Heart right ventricle (tissue), 16 donors: ENCODE results near the gene NEDD9. TPM values are rescaled to one million over a fixed set of nuclear protein-coding genes. Genes with fewer than 3 reads are reported as not detected.

Source experiments
- ATAC-seq, 8 donors: fragments of 200-7000 bp; cut with Tn5 transposase; one replicate each; pipeline ENCODE4 v1.9.1; 2020; ENCODE audit warnings: mild to moderate bottlenecking in 8 of 8, moderate library complexity in 8 of 8, moderate number of reproducible peaks in 1 of 8
- DNase-seq, 2 donors: peaks; one replicate each; pipeline ENCODE4 v3.0.0-alpha.2; 2020
- H3K27ac ChIP-seq, 10 donors: fragments of 200-600 bp; sonication (generic) in 2 of 10; one replicate each; pipeline versions ENCODE4 v1.5.0 to v1.8.0; 2020 to 2022; ENCODE audit warnings: mild to moderate bottlenecking in 3 of 10
- H3K27me3 ChIP-seq, 7 donors: fragments of 200-600 bp; one replicate each; pipeline ENCODE4 v1.8.0; 2021 to 2022; ENCODE audit warnings: mild to moderate bottlenecking in 2 of 7
- H3K36me3 ChIP-seq, 9 donors: fragments of 200-600 bp; sonication (generic) in 1 of 9; one replicate each; pipeline versions ENCODE4 v1.5.0 to v1.8.0; 2020 to 2022; ENCODE audit warnings: mild to moderate bottlenecking in 2 of 9
- H3K4me1 ChIP-seq, 9 donors: fragments of 200-600 bp; sonication (generic) in 1 of 9; one replicate each; pipeline versions ENCODE4 v1.5.0 to v1.8.0; 2020 to 2022; ENCODE audit warnings: mild to moderate bottlenecking in 4 of 9
- H3K4me3 ChIP-seq, 10 donors: fragments of 200-600 bp; sonication (generic) in 2 of 10; one replicate each; pipeline versions ENCODE4 v1.5.0 to v1.8.0; 2020 to 2022; ENCODE audit warnings: mild to moderate bottlenecking in 7 of 10, moderate library complexity in 2 of 10
- H3K9me3 ChIP-seq, 11 donors: fragments of 200-600 bp in 10 of 11; sonication (generic) in 2 of 11; one replicate each; pipeline versions ENCODE4 v1.5.0 to v1.8.0; 2013 to 2022; ENCODE audit warnings: mild to moderate bottlenecking in 2 of 11, control low read depth in 1 of 11, moderate library complexity in 1 of 11
- WGBS, 2 donors: extraction: QIAGEN DNeasy Blood & Tissue Kit; methylation state at CpG; one replicate each; pipeline ENCODE4 v1.1.7; 2013; ENCODE audit warnings: inconsistent platforms in 1 of 2; 5-methylcytosine and 5-hydroxymethylcytosine counted together
- intact Hi-C, 10 donors: fragments of 100-400 bp; cut with DNase I; formaldehyde crosslinking; loops; one replicate each; pipeline versions ENCODE4 v1.11.1 to v1.14.2; 2022
- polyA plus RNA-seq, 2 donors: library from polyadenylated mRNA; stranded (reverse); fragments of 200-250 nt; gene quantifications; one replicate each; pipeline ENCODE4 v1.2.3, GENCODE V29; 2013
- total RNA-seq, 10 donors: library from RNA; stranded (reverse); fragmentation: NEBNext Ultra II Directional in 3 of 10; extraction: Animal tissue kit (Norgen Biotek cat#: 25700) in 3 of 10; gene quantifications; one replicate each; pipeline versions ENCODE4 v1.2.1 to v1.2.4, GENCODE V29; 2021 to 2023
- TF ChIP-seq, protein P1 (sequence below), 9 donors: fragments of 200-600 bp; sonication (generic) in 2 of 9; IDR thresholded peaks; one replicate each; pipeline versions ENCODE4 v1.5.0 to v1.8.0; 2021 to 2022; ENCODE audit warnings: antibody characterized with exemption in 9 of 9, mild to moderate bottlenecking in 5 of 9, moderate library complexity in 1 of 9
- donor health status: Arrhythmogenic right ventricular cardiomyopathy.
- donor health status: ischemic (EF 13 %, LVEDD 7.1; RV severe dilation, severe dysfunction).
- donor health status: healthy with polysubstance abuse.
- donor health status: DM: no; HTN: yes; CAD: no.
- donor health status: DM: no; HTN: no; CAD: no.
- donor health status: ischemic (EF 25% LVEDD 6.9; RV normal size, moderate dysfunction).
- donor health status: ischemic (EF 25% LVEDD 5.7; RV mildly dilated, moderate dysfunction).
- donor health status: healthy.
- donor health status: DM: yes; HTN: yes; CAD: no.
- donor health status: Ischemic cardiomyopathy.
- donor health status: ischemic (EF 35%, LVEDD 5.7; RV mildly dilated, moderate dysfunction).
- donor health status: nonischemic (EF 11% LVEDD 7.7; RV severe dilation, severe dysfunction).
- donor health status: DM: yes; HTN: yes; CAD: no.
- donor health status: PGD.
- donor health status: ischemic (EF 29% LVEDD 5.4; RV normal size, mild dysfunction).
- donor health status: nonischemic (EF 23%, LVEDD 6.1; RV moderate dilation, normal function).

NEDD9 gene
- total and polyA plus RNA-seq, 12 donors, result 10.8 to 34.2 (median 23.3) TPM

DNA sequence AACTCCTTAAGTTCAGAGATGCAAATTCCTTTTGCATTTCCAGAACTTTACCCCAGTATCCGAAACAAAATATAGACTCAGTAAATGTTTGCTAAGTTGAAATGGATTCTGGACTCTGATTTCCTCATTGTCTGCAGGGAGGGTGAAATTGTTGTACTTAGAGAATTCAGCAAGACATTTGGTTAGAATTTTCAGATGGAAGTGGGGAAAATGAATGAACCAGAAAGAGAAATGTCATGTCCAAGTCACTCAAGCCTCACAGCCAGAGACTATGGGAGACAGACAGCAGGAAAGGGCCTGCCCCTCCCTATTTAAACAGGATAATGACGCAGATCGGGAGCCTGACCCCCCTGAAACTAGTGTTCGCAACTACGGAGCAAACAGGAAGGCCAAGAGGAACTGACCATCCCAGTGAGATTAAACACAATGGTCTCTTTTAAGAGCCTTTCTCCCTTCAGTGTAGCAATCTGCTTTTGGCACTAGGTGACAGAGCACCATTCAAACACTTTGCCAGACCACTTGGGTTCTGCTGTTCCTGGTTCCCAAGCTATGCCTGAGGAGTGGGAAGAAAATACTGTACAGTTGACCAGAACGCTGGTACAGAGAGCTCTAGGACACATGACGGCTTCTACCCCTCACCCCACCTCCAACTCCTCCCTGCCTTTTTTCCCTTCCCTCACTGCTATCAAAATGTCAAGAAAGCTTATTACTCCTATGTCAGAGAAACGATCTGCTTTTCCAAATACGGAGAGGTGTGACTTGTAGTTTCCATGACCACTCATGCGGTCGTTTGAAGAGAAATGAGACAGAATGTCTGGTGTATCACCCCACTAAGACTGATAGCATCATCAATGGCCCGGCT, 13.7 kb downstream of the NEDD9 start:
- intact Hi-C loops, result loop anchor here in 1 of 10 donors (10.0 kb wide), 1 partner anchor 146 kb away; no protein-coding TSS in a partner anchor

DNA sequence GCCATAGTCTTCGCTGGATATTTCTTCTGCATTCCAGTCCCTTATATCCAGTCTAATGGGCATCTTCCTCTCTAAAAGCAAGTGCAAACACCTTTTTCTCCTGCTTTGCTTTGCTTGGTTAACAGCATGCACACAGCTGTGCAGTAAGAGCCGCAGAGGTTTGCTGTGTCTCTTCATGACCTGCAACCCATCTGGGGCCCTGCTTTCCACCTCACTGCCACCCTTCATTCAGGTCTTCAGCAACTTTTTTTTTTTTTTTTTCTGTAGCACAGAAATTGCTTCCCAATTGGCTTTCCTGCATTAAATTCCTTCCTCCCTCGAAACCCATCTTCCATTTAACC, 14.4 kb downstream of the NEDD9 start:
- WGBS, 2 donors, result 84 to 85% methylated on average over 3 of the region's 3 CpGs
- peak overlapping the region in 1 of 10 donors; percentile 15 for H3K4me3 ChIP-seq
- TF ChIP-seq, protein P1, sequence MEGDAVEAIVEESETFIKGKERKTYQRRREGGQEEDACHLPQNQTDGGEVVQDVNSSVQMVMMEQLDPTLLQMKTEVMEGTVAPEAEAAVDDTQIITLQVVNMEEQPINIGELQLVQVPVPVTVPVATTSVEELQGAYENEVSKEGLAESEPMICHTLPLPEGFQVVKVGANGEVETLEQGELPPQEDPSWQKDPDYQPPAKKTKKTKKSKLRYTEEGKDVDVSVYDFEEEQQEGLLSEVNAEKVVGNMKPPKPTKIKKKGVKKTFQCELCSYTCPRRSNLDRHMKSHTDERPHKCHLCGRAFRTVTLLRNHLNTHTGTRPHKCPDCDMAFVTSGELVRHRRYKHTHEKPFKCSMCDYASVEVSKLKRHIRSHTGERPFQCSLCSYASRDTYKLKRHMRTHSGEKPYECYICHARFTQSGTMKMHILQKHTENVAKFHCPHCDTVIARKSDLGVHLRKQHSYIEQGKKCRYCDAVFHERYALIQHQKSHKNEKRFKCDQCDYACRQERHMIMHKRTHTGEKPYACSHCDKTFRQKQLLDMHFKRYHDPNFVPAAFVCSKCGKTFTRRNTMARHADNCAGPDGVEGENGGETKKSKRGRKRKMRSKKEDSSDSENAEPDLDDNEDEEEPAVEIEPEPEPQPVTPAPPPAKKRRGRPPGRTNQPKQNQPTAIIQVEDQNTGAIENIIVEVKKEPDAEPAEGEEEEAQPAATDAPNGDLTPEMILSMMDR (IDR thresholded peaks at IDR 0.05), result no peak

More for the DNA sequence above, 13.7 kb downstream of the NEDD9 start:
- H3K27me3 ChIP-seq, result no peaks in the 10 kb centered on the region
- DNase-seq (peak; percentile 40 to 90), ATAC-seq (peak; percentile 80 to 89 (median 86))
- peak overlapping the region in 4 of 10 donors; percentile 2 to 15 (median 4) for H3K4me3 ChIP-seq
- H3K36me3 ChIP-seq, result peaks cover 0 to 21% (median 0%) of the 10 kb centered on the region in 9 donors
- peaks cover 31 to 100% (median 98%) of the 10 kb centered on the region in 9 donors for H3K4me1 ChIP-seq
- TF ChIP-seq, protein P1 (IDR thresholded peaks at IDR 0.05), result peak in 2 of 9 donors; percentile 16 to 25
- H3K9me3 ChIP-seq, result no peaks in the 10 kb centered on the region
- peak overlapping the region; percentile 61 to 90 (median 86) for H3K27ac ChIP-seq
- 24 to 25% methylated on average over 12 of the region's 12 CpGs for WGBS, 2 donors

DNA sequence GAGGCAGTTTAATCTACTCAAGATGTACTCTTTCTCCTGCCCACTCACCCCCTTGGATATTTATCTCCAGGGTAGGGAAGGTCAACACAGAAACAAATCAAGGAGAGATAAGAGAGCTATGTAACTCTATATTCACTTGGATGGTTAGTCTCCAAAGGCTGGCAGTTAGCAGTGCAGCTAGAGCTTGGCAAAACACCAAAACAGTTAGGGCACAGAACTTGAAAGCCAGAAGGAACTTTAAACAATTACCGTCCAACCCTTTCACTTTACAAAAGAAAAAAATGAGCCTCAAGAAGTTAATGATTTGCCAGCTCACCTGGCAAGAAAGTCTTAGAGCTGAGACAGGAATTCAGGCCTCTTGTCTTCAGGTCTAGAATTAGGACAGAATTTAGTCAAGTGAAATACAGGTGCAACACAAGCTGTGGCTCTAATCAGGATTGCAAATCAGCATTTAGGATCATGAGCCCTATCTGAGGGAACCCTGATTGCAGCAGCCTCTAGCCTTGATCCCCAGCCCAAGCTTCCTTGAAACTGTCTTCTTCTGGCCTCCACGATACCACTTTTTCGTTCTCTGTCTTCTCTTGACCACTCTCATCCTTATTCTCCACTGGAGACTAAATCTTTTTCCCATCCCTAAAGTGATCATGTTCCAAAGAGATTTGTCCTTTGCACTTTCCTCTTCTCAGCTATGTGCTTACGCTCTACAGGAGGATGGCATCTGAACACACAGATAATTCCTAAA, 14.9 kb downstream of the NEDD9 start:
- H3K4me1 ChIP-seq, result peaks cover 35 to 100% (median 98%) of the 10 kb centered on the region in 9 donors
- H3K9me3 ChIP-seq, result no peaks in the 10 kb centered on the region
- TF ChIP-seq, protein P1 (IDR thresholded peaks at IDR 0.05), result no peak
- peak overlapping the region; percentile 61 to 90 (median 86) for H3K27ac ChIP-seq
- peaks cover 0 to 31% (median 0%) of the 10 kb centered on the region in 9 donors for H3K36me3 ChIP-seq
- no peaks in the 10 kb centered on the region for H3K27me3 ChIP-seq
- ATAC-seq (no peak), DNase-seq (no peak)
- intact Hi-C loops, result loop anchor here in 1 of 10 donors (10.0 kb wide), 1 partner anchor 147 kb away; no protein-coding TSS in a partner anchor
- WGBS, 2 donors, result 61 to 70% methylated on average over 4 of the region's 4 CpGs
- peak overlapping the region in 1 of 10 donors; percentile 15 for H3K4me3 ChIP-seq

More for the DNA sequence above, 14.4 kb downstream of the NEDD9 start:
- Histone ChIP-seq H3K9me3 (no peaks in the 10 kb centered on the region), H3K27me3 (no peaks in the 10 kb centered on the region), H3K4me1 (peaks cover 34 to 100% (median 98%) of the 10 kb centered on the region in 9 donors), H3K27ac (peak overlapping the region; percentile 61 to 90 (median 86)), H3K36me3 (peaks cover 0 to 26% (median 0%) of the 10 kb centered on the region in 9 donors)
- no peak for DNase-seq
- intact Hi-C loops, result loop anchor here in 1 of 10 donors (10.0 kb wide), 1 partner anchor 147 kb away; no protein-coding TSS in a partner anchor
- ATAC-seq, result no peak

DNA sequence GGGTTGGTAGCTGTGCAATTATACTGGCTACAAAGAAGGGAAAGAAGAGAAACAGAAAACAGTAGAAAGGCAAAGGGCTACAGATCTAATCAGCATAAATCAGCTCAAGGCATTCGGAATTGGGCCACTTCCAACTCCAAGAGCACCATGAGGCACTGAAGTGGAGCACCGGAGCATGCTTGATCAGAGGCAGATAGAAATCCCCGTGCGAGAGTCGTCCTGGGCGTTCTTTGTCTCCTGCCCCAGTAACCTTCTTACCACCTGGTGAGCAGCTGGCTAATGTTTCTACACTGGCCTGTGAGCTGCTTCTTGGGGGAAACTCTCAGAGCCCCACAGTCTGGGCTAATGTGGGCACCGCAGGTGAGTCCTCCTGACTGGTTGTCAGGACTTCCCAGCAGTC, 16.7 kb downstream of the NEDD9 start:
- peaks cover 0 to 38% (median 0%) of the 10 kb centered on the region in 9 donors for H3K36me3 ChIP-seq
- no peak for DNase-seq
- H3K4me3 ChIP-seq, result peak overlapping the region in 2 of 10 donors; percentile 4 to 8
- WGBS, 2 donors, result 55 to 58% methylated on average over 7 of the region's 7 CpGs
- ATAC-seq, result no peak
- intact Hi-C loops, result loop anchor here in 1 of 10 donors (10.0 kb wide), 1 partner anchor 149 kb away; no protein-coding TSS in a partner anchor
- no peaks in the 10 kb centered on the region for H3K9me3 ChIP-seq
- H3K27ac ChIP-seq, result peak overlapping the region; percentile 47 to 90 (median 84)
- TF ChIP-seq, protein P1 (IDR thresholded peaks at IDR 0.05), result no peak
- H3K4me1 ChIP-seq, result peaks cover 43 to 100% (median 99%) of the 10 kb centered on the region in 9 donors
- H3K27me3 ChIP-seq, result no peaks in the 10 kb centered on the region
